Measurements from ENCODE around the gene TRIM52. TPM values are rescaled to one million over a fixed set of nuclear protein-coding genes. Genes with fewer than 3 reads are reported as not detected.

TRIM52 gene
- total and polyA plus RNA-seq, 9 of the 15 experiments (the other 6 are each of a cell fraction or from before 2014, with no cell fraction given), result 3.3 to 21.9 (median 13.5) TPM

DNA sequence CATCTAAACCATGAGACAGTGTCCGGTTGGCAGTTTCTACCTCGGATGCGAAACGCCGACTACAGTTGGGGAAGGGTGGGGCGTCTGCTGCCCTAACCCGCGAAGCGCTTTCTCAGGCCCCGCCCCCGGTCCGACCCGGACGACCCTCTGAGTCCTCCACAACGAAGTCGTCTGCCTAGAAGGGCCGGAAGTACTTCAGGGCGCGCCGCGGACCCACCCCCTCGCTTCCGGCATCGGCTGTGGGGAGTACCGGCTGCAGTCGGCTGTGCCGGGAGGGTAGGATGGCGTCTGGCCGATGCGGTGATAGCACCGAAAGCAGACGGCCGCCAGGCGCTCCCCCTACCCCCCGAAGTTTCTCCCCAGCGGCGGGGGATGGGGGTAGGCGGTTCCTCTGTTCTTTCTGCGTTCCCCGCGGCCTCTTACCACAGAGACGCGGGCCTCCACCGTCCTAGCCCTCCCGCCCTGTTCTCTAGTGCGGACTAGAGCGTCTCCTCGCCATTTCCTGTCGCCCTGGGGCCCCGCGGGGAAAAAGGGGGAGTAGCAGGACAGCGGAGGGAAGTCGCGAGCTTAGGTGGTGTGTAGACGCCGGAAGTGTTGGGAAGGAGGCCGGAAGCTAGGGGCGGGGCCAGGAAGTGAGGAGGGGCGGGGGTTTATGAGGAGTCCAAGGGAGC is 37.8 kb downstream of the TRIM52 start, which contains the start of gene TRIM41 (continued):
- TF ChIP-seq, protein P1, sequence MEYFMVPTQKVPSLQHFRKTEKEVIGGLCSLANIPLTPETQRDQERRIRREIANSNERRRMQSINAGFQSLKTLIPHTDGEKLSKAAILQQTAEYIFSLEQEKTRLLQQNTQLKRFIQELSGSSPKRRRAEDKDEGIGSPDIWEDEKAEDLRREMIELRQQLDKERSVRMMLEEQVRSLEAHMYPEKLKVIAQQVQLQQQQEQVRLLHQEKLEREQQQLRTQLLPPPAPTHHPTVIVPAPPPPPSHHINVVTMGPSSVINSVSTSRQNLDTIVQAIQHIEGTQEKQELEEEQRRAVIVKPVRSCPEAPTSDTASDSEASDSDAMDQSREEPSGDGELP (CRISPR knock-in tag; IDR thresholded peaks at IDR 0.05; ENCODE audit: borderline replicate concordance), result peak; percentile 79; the same call in 1 of the 2 replicates
- TF ChIP-seq ZNF282 (CRISPR knock-in tag; IDR thresholded peaks at IDR 0.05), result no peak
- TF ChIP-seq, protein P2, sequence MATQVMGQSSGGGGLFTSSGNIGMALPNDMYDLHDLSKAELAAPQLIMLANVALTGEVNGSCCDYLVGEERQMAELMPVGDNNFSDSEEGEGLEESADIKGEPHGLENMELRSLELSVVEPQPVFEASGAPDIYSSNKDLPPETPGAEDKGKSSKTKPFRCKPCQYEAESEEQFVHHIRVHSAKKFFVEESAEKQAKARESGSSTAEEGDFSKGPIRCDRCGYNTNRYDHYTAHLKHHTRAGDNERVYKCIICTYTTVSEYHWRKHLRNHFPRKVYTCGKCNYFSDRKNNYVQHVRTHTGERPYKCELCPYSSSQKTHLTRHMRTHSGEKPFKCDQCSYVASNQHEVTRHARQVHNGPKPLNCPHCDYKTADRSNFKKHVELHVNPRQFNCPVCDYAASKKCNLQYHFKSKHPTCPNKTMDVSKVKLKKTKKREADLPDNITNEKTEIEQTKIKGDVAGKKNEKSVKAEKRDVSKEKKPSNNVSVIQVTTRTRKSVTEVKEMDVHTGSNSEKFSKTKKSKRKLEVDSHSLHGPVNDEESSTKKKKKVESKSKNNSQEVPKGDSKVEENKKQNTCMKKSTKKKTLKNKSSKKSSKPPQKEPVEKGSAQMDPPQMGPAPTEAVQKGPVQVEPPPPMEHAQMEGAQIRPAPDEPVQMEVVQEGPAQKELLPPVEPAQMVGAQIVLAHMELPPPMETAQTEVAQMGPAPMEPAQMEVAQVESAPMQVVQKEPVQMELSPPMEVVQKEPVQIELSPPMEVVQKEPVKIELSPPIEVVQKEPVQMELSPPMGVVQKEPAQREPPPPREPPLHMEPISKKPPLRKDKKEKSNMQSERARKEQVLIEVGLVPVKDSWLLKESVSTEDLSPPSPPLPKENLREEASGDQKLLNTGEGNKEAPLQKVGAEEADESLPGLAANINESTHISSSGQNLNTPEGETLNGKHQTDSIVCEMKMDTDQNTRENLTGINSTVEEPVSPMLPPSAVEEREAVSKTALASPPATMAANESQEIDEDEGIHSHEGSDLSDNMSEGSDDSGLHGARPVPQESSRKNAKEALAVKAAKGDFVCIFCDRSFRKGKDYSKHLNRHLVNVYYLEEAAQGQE (IDR thresholded peaks at IDR 0.05; ENCODE audit: borderline replicate concordance), result 0 out of 2 replicates have a peak, but pooled peaks have one; percentile 4
- TF ChIP-seq, protein P2 (CRISPR knock-in tag; IDR thresholded peaks at IDR 0.05; ENCODE audit: low read depth), result peak; percentile 68; the same call in 1 of the 2 replicates
- TF ChIP-seq SMARCA4 (IDR thresholded peaks at IDR 0.05), result no peak
- TF ChIP-seq KDM4B (IDR thresholded peaks at IDR 0.05; ENCODE audit: borderline replicate concordance in 2 of 2, low read depth in 1 of 2), result peak in 1 of 2 experiments; percentile 96; a peak in 2 of 4 replicates
- TF ChIP-seq, protein P3, sequence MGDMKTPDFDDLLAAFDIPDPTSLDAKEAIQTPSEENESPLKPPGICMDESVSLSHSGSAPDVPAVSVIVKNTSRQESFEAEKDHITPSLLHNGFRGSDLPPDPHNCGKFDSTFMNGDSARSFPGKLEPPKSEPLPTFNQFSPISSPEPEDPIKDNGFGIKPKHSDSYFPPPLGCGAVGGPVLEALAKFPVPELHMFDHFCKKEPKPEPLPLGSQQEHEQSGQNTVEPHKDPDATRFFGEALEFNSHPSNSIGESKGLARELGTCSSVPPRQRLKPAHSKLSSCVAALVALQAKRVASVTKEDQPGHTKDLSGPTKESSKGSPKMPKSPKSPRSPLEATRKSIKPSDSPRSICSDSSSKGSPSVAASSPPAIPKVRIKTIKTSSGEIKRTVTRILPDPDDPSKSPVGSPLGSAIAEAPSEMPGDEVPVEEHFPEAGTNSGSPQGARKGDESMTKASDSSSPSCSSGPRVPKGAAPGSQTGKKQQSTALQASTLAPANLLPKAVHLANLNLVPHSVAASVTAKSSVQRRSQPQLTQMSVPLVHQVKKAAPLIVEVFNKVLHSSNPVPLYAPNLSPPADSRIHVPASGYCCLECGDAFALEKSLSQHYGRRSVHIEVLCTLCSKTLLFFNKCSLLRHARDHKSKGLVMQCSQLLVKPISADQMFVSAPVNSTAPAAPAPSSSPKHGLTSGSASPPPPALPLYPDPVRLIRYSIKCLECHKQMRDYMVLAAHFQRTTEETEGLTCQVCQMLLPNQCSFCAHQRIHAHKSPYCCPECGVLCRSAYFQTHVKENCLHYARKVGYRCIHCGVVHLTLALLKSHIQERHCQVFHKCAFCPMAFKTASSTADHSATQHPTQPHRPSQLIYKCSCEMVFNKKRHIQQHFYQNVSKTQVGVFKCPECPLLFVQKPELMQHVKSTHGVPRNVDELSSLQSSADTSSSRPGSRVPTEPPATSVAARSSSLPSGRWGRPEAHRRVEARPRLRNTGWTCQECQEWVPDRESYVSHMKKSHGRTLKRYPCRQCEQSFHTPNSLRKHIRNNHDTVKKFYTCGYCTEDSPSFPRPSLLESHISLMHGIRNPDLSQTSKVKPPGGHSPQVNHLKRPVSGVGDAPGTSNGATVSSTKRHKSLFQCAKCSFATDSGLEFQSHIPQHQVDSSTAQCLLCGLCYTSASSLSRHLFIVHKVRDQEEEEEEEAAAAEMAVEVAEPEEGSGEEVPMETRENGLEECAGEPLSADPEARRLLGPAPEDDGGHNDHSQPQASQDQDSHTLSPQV (IDR thresholded peaks at IDR 0.05), result no peak
- 0 out of 2 replicates have a peak, but pooled peaks have one; percentile 23 for TF ChIP-seq KLF6 (CRISPR knock-in tag; IDR thresholded peaks at IDR 0.05; ENCODE audit: borderline replicate concordance)
- TF ChIP-seq TAL1 (IDR thresholded peaks at IDR 0.05), result no peak
- TF ChIP-seq SMAD3 (CRISPR knock-in tag; conservative IDR thresholded peaks at IDR 0.05), result 0 out of 2 replicates have a peak, but pooled peaks have one; percentile 12
- peak; percentile 97 for TF ChIP-seq GABPB1 (CRISPR knock-in tag; IDR thresholded peaks at IDR 0.05)
- peak; percentile 74 for TF ChIP-seq RB1 (IDR thresholded peaks at IDR 0.05; ENCODE audit: low read depth)
- TF ChIP-seq GATA2 (CRISPR knock-in tag; IDR thresholded peaks at IDR 0.05), result no peak
- TF ChIP-seq HCFC1 (IDR thresholded peaks at IDR 0.05; ENCODE audit: low read depth, low read length), result peak; percentile 80
